HG02763 (cell line): ENCODE results near the gene RNF144A.
"Not testable (repeated sequence)": the region's sequence is repeated elsewhere in the genome, so short reads cannot be mapped to it uniquely, and the experiment has no call there.

ENCODE experiments used
- ATAC-seq: cut with Tn5 transposase; IDR thresholded peaks from one replicate; pipeline ENCODE4 v1.9.1; 2021; ENCODE audit warnings: mild to moderate bottlenecking, moderate library complexity; ENCODE audit not compliant: unreplicated experiment

RNF144A gene

GRCh38 chr2:6917071-6917760 is at the start of gene RNF144A:
Gene RNF144A (plus strand): TSS chr2:6917412. CDS start chr2:6996927, 79,515 bp downstream.
- peak; percentile 83 for ATAC-seq

GRCh38 chr2:6872394-6872793 is 44.8 kb upstream of the RNF144A start:
- ATAC-seq, result no peak

- ATAC-seq, result no peak
Observed at GRCh38 chr2:6874032-6874431, 43.2 kb upstream of the RNF144A start.

GRCh38 chr2:6876309-6876708 is 40.9 kb upstream of the RNF144A start:
- no peak for ATAC-seq

GRCh38 chr2:6877402-6878304 is 39.6 kb upstream of the RNF144A start, which contains the start of gene RSAD2:
Gene RSAD2 (plus strand): TSS chr2:6877777. CDS start chr2:6877801, 24 bp downstream.
- peak; percentile 76 for ATAC-seq

- no peak for ATAC-seq
Observed at GRCh38 chr2:6878549-6878948, 38.7 kb upstream of the RNF144A start.

GRCh38 chr2:6879011-6879410 is 38.2 kb upstream of the RNF144A start:
- ATAC-seq, result no peak

GRCh38 chr2:6880200-6880733 is 36.9 kb upstream of the RNF144A start:
- ATAC-seq, result no peak

- ATAC-seq, result no peak
Observed at GRCh38 chr2:6881046-6881445, 36.2 kb upstream of the RNF144A start.

- ATAC-seq, result no peak
Observed at GRCh38 chr2:6881516-6881915, 35.7 kb upstream of the RNF144A start.

- no peak for ATAC-seq
Observed at GRCh38 chr2:6883448-6884122, 33.6 kb upstream of the RNF144A start.

- ATAC-seq, result no peak
Observed at GRCh38 chr2:6885551-6885950, 31.7 kb upstream of the RNF144A start.

GRCh38 chr2:6885968-6886367 is 31.2 kb upstream of the RNF144A start:
- no peak for ATAC-seq

- no peak for ATAC-seq
Observed at GRCh38 chr2:6887751-6888192, 29.4 kb upstream of the RNF144A start.

GRCh38 chr2:6888724-6889123 is 28.5 kb upstream of the RNF144A start:
- ATAC-seq, result no peak

GRCh38 chr2:6893876-6894482 is 23.2 kb upstream of the RNF144A start:
- no peak for ATAC-seq

GRCh38 chr2:6896930-6897759 is 20.1 kb upstream of the RNF144A start:
- ATAC-seq, result no peak

- not testable (repeated sequence) for ATAC-seq
Observed at GRCh38 chr2:6902581-6902980, 14.6 kb upstream of the RNF144A start.

- ATAC-seq, result no peak
Observed at GRCh38 chr2:6905668-6906067, 11.5 kb upstream of the RNF144A start.
